Endothelial cell of umbilical vein (primary cell): ENCODE data around the gene SSBP3. TPM values are rescaled to one million over a fixed set of nuclear protein-coding genes. Genes with fewer than 3 reads are reported as not detected.

Experiments used
- BruUV-seq: library from RNA; stranded (reverse); fragments of 400-500 nt; replicated peaks from 2 replicates; lab custom pipeline; 2021; lab: Mats Ljungman, UMichigan
- CTCF ChIA-PET: fragments of 300-600, 350-600 bp; sonication (Branson Sonifier 250); formaldehyde crosslinking; loops from one replicate; lab custom pipeline; 2021; ENCODE audit warnings: antibody characterized with exemption, inconsistent platforms; lab: Charles Lee
- POLR2A ChIA-PET: fragments of 300-600, 350-600 bp; sonication (Branson Sonifier 250); formaldehyde crosslinking; loops from one replicate; lab custom pipeline; 2021; ENCODE audit warnings: antibody characterized with exemption, inconsistent platforms; lab: Charles Lee
- DNase-seq: peaks from one replicate; pipeline ENCODE4 v3.0.0-alpha.2; 2011; ENCODE audit warnings: low read depth, low spot score
- FAIRE-seq: peaks from 2 replicates; lab custom pipeline; 2011; peaks lifted over from hg19 to GRCh38; lab: Jason Lieb, UNC
- H2AFZ ChIP-seq: 2 replicates; pipeline ENCODE4 v1.6.0; 2012; ENCODE audit warnings: low read depth, low read length, control low read depth, inconsistent platforms
- H3K27ac ChIP-seq: 2 replicates; pipeline ENCODE4 v1.5.1; 2011; ENCODE audit warnings: low read depth, mild to moderate bottlenecking, control low read depth, low read length, moderate library complexity; ENCODE audit not compliant: insufficient read depth
- H3K27me3 ChIP-seq, 2 experiments: 2 replicates each; pipeline versions ENCODE4 v1.6.0 to v1.6.1; 2011; ENCODE audit warnings: low read length in 2 of 2, mixed read lengths in 1 of 2; ENCODE audit not compliant: control insufficient read depth in 2 of 2, insufficient read depth in 2 of 2
- H3K36me3 ChIP-seq, 2 experiments: 2 replicates in 1 of 2; 3 replicates in 1 of 2; pipeline ENCODE4 v1.5.1; 2011; ENCODE audit warnings: low read length in 2 of 2, mild to moderate bottlenecking in 1 of 2, moderate library complexity in 1 of 2; ENCODE audit not compliant: control insufficient read depth in 2 of 2, insufficient read depth in 2 of 2; ENCODE audit errors: extremely low read depth in 1 of 2
- H3K4me1 ChIP-seq: 3 replicates; pipeline ENCODE4 v1.5.1; 2011; ENCODE audit warnings: mild to moderate bottlenecking, low read length; ENCODE audit not compliant: control insufficient read depth, insufficient read depth; ENCODE audit errors: extremely low read depth
- H3K4me2 ChIP-seq: 2 replicates; pipeline ENCODE4 v1.6.1; 2011; ENCODE audit warnings: low read length, control low read depth, mixed read lengths; ENCODE audit not compliant: insufficient read depth
- H3K4me3 ChIP-seq, 3 experiments: fragments of 200-600 bp in 1 of 3; sonication (generic), shearing (Covaris generic) in 1 of 3; replicated peaks in 1 of 3; 2 replicates each; pipeline ENCODE4 v1.5.1; 2011 to 2016; ENCODE audit warnings: control low read depth in 3 of 3, low read length in 3 of 3, mild to moderate bottlenecking in 2 of 3, inconsistent platforms in 1 of 3, low read depth in 1 of 3, moderate library complexity in 1 of 3; ENCODE audit not compliant: insufficient read depth in 1 of 3
- H3K79me2 ChIP-seq: 2 replicates; pipeline ENCODE4 v1.6.0; 2012; ENCODE audit warnings: low read length, inconsistent platforms; ENCODE audit not compliant: control insufficient read depth, insufficient read depth
- H3K9ac ChIP-seq: replicated peaks from 2 replicates; pipeline ENCODE3; 2011; ENCODE audit warnings: low read length, control low read depth; ENCODE audit not compliant: insufficient read depth; ENCODE audit errors: extremely low read depth
- H3K9me1 ChIP-seq: replicated peaks from 3 replicates; pipeline ENCODE4 v1.6.0; 2011; ENCODE audit warnings: mild to moderate bottlenecking, low read length; ENCODE audit not compliant: control insufficient read depth, insufficient read depth; ENCODE audit errors: extremely low read depth
- H3K9me3 ChIP-seq: replicated peaks from 2 replicates; pipeline ENCODE4 v1.5.1; 2012; ENCODE audit warnings: low read length, inconsistent platforms; ENCODE audit not compliant: control insufficient read depth, insufficient read depth
- H4K20me1 ChIP-seq: replicated peaks from 2 replicates; pipeline ENCODE3; 2011; ENCODE audit warnings: mild to moderate bottlenecking, low read length; ENCODE audit not compliant: control insufficient read depth, insufficient read depth; ENCODE audit errors: extremely low read depth
- CTCF ChIP-seq, 2 donors: IDR thresholded peaks; 1 replicate in 1 of 2; 2 replicates in 1 of 2; pipeline ENCODE4 v1.5.1; 2011; ENCODE audit warnings: low read length in 2 of 2, mild to moderate bottlenecking in 2 of 2, moderate library complexity in 2 of 2, control low read depth in 1 of 2, inconsistent platforms in 1 of 2, low read depth in 1 of 2; ENCODE audit not compliant: insufficient read depth in 1 of 2; ENCODE audit errors: extremely low read depth in 1 of 2
- EZH2 ChIP-seq: IDR thresholded peaks from 2 replicates; pipeline ENCODE4 v1.6.1; 2012; ENCODE audit warnings: borderline replicate concordance, low read depth, mild to moderate bottlenecking, moderate library complexity, low read length, inconsistent platforms; ENCODE audit not compliant: severe bottlenecking
- FOS ChIP-seq: IDR thresholded peaks from 2 replicates; pipeline ENCODE4 v1.6.1; 2011; ENCODE audit warnings: mild to moderate bottlenecking, low read length, moderate library complexity, borderline replicate concordance; ENCODE audit not compliant: insufficient read depth
- GATA2 ChIP-seq: IDR thresholded peaks from 2 replicates; pipeline ENCODE4 v1.7.0; 2011; ENCODE audit warnings: low read depth, mild to moderate bottlenecking, moderate library complexity, mixed read lengths, low read length; ENCODE audit not compliant: insufficient read length, insufficient read depth
- JUN ChIP-seq: IDR thresholded peaks from 2 replicates; pipeline ENCODE4 v1.6.1; 2011; ENCODE audit warnings: borderline replicate concordance, low read depth; ENCODE audit not compliant: insufficient read length, insufficient read depth
- MAX ChIP-seq: IDR thresholded peaks from 2 replicates; pipeline ENCODE4 v1.6.1; 2011; ENCODE audit not compliant: insufficient read depth, insufficient read length
- MYC ChIP-seq: IDR thresholded peaks from one replicate; pipeline ENCODE4 v1.6.1; 2011; ENCODE audit warnings: mild to moderate bottlenecking, low read depth, low read length
- POLR2A ChIP-seq: IDR thresholded peaks from 2 replicates; pipeline ENCODE4 v1.6.1; 2012; ENCODE audit warnings: low read depth, mild to moderate bottlenecking, control low read depth, low read length
- POLR2AphosphoS5 ChIP-seq: IDR thresholded peaks from 2 replicates; pipeline ENCODE4 v1.6.1; 2012; ENCODE audit warnings: low read depth, mild to moderate bottlenecking, control low read depth, low read length, moderate library complexity; ENCODE audit not compliant: insufficient read depth
- dilution Hi-C: fragments of 300-500 bp; cut with MboI; formaldehyde crosslinking; loops from one replicate; pipeline ENCODE4 v1.15.0; 2019; ENCODE audit warnings: low sequenced_read_pairs; ENCODE audit not compliant: extremely low pct_ligation_motif_present
- intact Hi-C: fragments of 100-400 bp; cut with micrococcal nuclease; formaldehyde crosslinking; loops from one replicate; pipeline ENCODE4 v1.10.0; 2022
- polyA plus RNA-seq, 4 experiments: library from polyadenylated mRNA; depleted of rRNA in 3 of 4; stranded (reverse) in 3 of 4; unstranded in 1 of 4; fragments of >200 nt; gene quantifications; 2 replicates each; pipeline versions ENCODE4 v1.2.1 to v1.2.3, GENCODE V29; 2011 to 2012; ENCODE audit warnings: missing spikeins in 1 of 4
- total RNA-seq: library from RNA; stranded (reverse); gene quantifications from 2 replicates; pipeline ENCODE4 v1.2.3, GENCODE V29; 2021

SSBP3 gene
- total and polyA plus RNA-seq, 2 donors (not counting 3 experiments of a cell fraction or from before 2014, with no cell fraction given) = 44.9 to 59.4 TPM

DNA sequence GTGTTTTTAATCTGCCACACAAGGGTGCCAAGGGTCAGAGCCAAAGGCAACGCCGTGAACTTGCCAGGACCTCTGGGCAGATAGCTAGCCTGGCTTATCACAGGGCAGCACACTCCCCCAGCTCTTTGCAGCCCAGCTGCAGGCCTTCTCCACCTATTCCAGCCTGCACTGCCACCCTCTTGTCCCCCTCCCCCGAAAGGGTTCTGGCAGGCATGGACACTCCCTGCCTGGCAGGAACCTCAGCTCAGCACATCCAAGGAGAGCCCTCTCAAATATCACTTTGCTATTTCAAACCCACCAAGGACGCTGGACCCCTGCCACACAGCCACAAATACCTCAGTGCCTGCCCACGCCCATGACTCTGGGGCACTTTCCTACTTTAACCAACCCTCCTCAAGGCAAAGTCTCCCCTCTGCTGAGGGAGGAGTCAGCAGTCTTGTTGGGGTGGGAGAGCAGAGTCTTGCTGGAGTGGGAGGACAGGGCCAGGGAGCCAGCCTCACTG, 9.1 kb downstream of the SSBP3 start:
- TF ChIP-seq POLR2AphosphoS5 (no peak), POLR2A (no peak), FOS (no peak), MAX (no peak), CTCF (IDR thresholded peaks at IDR 0.05; ENCODE audit: extremely low read depth in 1 of 2, insufficient read depth in 1 of 2, low read depth in 1 of 2, low read length in 2 of 2) (no peak), JUN (no peak), EZH2 (no peak), MYC (no peak), GATA2 (no peak)
- POLR2A ChIA-PET = no interaction called here
- no peaks in the 10 kb centered on the region for H3K4me1 ChIP-seq
- no peak overlapping the region for H3K27ac ChIP-seq
- H3K9me3 ChIP-seq = no peaks in the 10 kb centered on the region
- no TSS peak for BruUV-seq
- H3K79me2 ChIP-seq = peaks cover 59% of the 10 kb centered on the region
- H3K27me3 ChIP-seq = no peaks in the 10 kb centered on the region
- no peak overlapping the region for H3K4me3 ChIP-seq
- H3K9me1 ChIP-seq = no peaks in the 10 kb centered on the region
- CTCF ChIA-PET = interaction anchor here (1.3 to 1.7 kb wide), 5 partner anchors 9 to 276 kb away, joined by 3 to 9 read pairs (median 4); partner anchors contain the start of gene SSBP3
- intact Hi-C loops (no loop called here), dilution Hi-C loops (no loop called here)
- H4K20me1 ChIP-seq = no peaks in the 10 kb centered on the region
- FAIRE-seq (no peak), DNase-seq (no peak)
- H2AFZ ChIP-seq = no peak overlapping the region
- H3K36me3 ChIP-seq = peaks cover 24 to 43% of the 10 kb centered on the region in 2 experiments
- no peak overlapping the region for H3K9ac ChIP-seq
- no peak overlapping the region for H3K4me2 ChIP-seq
